ENCODE measurements around the gene CRYL1.

Gene CRYL1

DNA sequence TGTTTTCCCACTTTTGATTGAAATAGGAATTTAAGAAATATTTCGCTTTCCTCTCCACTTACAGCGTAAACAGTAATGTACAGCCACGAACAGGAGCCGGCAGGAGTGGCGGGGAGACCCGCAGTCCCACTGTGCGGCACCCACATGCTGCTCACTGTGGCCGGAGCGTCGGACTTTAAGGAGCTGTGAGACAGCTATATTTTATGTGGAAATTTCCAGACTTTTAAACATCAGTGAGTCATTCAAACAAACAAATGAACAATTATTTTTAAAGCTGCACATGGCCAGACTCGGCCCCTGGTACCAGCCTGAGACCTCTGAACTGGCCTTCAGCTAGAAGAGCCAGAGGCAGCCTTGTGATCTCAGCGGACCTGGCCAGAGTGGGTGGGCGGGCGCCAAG is 52.5 kb downstream of the CRYL1 start:
- Histone ChIP-seq H3K27ac (ENCODE audit: extremely low read depth, low read depth, low read length) (no peak overlapping the region), H3K4me3 (ENCODE audit: low read depth, low read length) (no peak overlapping the region), H3K9me3 (ENCODE audit: control insufficient read depth, insufficient read depth, low read depth, low read length) (no peaks in the 10 kb centered on the region), H3K4me1 (ENCODE audit: control insufficient read depth, insufficient read depth, low read length) (no peaks in the 10 kb centered on the region), H3K36me3 (ENCODE audit: control insufficient read depth in 2 of 2, insufficient read depth in 1 of 2, low read length in 2 of 2) (no peaks in the 10 kb centered on the region)
- TF ChIP-seq ZNF776 (tag by site-specific recombination; IDR thresholded peaks at IDR 0.05; ENCODE audit: borderline replicate concordance) (no peak), YY1 (tag by site-specific recombination; IDR thresholded peaks at IDR 0.05) (no peak), HOXC10 (CRISPR knock-in tag; IDR thresholded peaks at IDR 0.05) (no peak)
- TF ChIP-seq, protein P1, sequence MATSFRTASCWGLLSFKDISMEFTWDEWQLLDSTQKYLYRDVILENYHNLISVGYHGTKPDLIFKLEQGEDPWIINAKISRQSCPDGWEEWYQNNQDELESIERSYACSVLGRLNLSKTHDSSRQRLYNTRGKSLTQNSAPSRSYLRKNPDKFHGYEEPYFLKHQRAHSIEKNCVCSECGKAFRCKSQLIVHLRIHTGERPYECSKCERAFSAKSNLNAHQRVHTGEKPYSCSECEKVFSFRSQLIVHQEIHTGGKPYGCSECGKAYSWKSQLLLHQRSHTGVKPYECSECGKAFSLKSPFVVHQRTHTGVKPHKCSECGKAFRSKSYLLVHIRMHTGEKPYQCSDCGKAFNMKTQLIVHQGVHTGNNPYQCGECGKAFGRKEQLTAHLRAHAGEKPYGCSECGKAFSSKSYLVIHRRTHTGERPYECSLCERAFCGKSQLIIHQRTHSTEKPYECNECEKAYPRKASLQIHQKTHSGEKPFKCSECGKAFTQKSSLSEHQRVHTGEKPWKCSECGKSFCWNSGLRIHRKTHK (tag by site-specific recombination; IDR thresholded peaks at IDR 0.05) = no peak
- TF ChIP-seq, protein P2, sequence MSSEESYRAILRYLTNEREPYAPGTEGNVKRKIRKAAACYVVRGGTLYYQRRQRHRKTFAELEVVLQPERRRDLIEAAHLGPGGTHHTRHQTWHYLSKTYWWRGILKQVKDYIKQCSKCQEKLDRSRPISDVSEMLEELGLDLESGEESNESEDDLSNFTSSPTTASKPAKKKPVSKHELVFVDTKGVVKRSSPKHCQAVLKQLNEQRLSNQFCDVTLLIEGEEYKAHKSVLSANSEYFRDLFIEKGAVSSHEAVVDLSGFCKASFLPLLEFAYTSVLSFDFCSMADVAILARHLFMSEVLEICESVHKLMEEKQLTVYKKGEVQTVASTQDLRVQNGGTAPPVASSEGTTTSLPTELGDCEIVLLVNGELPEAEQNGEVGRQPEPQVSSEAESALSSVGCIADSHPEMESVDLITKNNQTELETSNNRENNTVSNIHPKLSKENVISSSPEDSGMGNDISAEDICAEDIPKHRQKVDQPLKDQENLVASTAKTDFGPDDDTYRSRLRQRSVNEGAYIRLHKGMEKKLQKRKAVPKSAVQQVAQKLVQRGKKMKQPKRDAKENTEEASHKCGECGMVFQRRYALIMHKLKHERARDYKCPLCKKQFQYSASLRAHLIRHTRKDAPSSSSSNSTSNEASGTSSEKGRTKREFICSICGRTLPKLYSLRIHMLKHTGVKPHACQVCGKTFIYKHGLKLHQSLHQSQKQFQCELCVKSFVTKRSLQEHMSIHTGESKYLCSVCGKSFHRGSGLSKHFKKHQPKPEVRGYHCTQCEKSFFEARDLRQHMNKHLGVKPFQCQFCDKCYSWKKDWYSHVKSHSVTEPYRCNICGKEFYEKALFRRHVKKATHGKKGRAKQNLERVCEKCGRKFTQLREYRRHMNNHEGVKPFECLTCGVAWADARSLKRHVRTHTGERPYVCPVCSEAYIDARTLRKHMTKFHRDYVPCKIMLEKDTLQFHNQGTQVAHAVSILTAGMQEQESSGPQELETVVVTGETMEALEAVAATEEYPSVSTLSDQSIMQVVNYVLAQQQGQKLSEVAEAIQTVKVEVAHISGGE (tag by site-specific recombination; conservative IDR thresholded peaks at IDR 0.05; ENCODE audit: low read depth) = no peak
- CTCF ChIA-PET = no interaction called here
- POLR2A ChIA-PET = no interaction called here

DNA sequence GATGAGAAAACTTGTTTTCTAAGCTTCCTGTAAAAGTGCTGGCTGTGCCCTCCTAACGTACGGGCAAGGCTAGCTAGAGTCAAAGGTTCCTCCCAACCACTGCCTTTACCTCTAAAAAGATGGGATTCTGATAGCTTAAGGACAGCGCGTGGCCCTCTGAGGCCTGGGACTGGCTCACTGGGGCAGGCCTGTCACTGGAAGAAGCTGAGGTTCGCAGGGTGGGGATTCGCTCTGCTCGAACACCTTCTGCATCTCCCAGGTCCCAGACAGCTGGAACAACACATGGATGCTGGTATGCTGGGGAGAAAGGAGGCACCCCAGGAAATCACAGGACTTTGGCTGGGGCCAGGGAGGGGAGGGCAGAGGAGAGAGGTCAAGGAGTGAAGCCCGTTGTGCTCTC is 53.1 kb downstream of the CRYL1 start:
- CTCF ChIA-PET = no interaction called here
- no peaks in the 10 kb centered on the region for H3K9me3 ChIP-seq (ENCODE audit: control insufficient read depth, insufficient read depth, low read depth, low read length)
- H3K4me3 ChIP-seq (ENCODE audit: low read depth, low read length) = no peak overlapping the region
- H3K4me1 ChIP-seq (ENCODE audit: control insufficient read depth, insufficient read depth, low read length) = no peaks in the 10 kb centered on the region
- no peaks in the 10 kb centered on the region for H3K36me3 ChIP-seq (ENCODE audit: control insufficient read depth in 2 of 2, insufficient read depth in 1 of 2, low read length in 2 of 2)
- TF ChIP-seq MZF1 (tag by site-specific recombination; IDR thresholded peaks at IDR 0.05; ENCODE audit: borderline replicate concordance) = no peak
- TF ChIP-seq ZNF596 (tag by site-specific recombination; IDR thresholded peaks at IDR 0.05) = no peak
- no peak for TF ChIP-seq ZNF354C (tag by site-specific recombination; IDR thresholded peaks at IDR 0.05; ENCODE audit: borderline replicate concordance, low read depth)
- TF ChIP-seq IKZF3 (tag by site-specific recombination; IDR thresholded peaks at IDR 0.05) = no peak
- no peak for TF ChIP-seq ZNF549 (tag by site-specific recombination; IDR thresholded peaks at IDR 0.05)
- no peak for TF ChIP-seq ZNF138 (tag by site-specific recombination; IDR thresholded peaks at IDR 0.05; ENCODE audit: borderline replicate concordance)
- TF ChIP-seq ZNF529 (tag by site-specific recombination; IDR thresholded peaks at IDR 0.05; ENCODE audit: insufficient replicate concordance) = no peak
- TF ChIP-seq ZFP3 (tag by site-specific recombination; IDR thresholded peaks at IDR 0.05; ENCODE audit: low read depth) = no peak
- TF ChIP-seq, protein P3, sequence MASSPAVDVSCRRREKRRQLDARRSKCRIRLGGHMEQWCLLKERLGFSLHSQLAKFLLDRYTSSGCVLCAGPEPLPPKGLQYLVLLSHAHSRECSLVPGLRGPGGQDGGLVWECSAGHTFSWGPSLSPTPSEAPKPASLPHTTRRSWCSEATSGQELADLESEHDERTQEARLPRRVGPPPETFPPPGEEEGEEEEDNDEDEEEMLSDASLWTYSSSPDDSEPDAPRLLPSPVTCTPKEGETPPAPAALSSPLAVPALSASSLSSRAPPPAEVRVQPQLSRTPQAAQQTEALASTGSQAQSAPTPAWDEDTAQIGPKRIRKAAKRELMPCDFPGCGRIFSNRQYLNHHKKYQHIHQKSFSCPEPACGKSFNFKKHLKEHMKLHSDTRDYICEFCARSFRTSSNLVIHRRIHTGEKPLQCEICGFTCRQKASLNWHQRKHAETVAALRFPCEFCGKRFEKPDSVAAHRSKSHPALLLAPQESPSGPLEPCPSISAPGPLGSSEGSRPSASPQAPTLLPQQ (tag by site-specific recombination; IDR thresholded peaks at IDR 0.05) = no peak
- TF ChIP-seq, protein P4, sequence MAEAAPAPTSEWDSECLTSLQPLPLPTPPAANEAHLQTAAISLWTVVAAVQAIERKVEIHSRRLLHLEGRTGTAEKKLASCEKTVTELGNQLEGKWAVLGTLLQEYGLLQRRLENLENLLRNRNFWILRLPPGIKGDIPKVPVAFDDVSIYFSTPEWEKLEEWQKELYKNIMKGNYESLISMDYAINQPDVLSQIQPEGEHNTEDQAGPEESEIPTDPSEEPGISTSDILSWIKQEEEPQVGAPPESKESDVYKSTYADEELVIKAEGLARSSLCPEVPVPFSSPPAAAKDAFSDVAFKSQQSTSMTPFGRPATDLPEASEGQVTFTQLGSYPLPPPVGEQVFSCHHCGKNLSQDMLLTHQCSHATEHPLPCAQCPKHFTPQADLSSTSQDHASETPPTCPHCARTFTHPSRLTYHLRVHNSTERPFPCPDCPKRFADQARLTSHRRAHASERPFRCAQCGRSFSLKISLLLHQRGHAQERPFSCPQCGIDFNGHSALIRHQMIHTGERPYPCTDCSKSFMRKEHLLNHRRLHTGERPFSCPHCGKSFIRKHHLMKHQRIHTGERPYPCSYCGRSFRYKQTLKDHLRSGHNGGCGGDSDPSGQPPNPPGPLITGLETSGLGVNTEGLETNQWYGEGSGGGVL (tag by site-specific recombination; IDR thresholded peaks at IDR 0.05) = no peak
- TF ChIP-seq ZNF133 (tag by site-specific recombination; IDR thresholded peaks at IDR 0.05) = no peak
- TF ChIP-seq, protein P5, sequence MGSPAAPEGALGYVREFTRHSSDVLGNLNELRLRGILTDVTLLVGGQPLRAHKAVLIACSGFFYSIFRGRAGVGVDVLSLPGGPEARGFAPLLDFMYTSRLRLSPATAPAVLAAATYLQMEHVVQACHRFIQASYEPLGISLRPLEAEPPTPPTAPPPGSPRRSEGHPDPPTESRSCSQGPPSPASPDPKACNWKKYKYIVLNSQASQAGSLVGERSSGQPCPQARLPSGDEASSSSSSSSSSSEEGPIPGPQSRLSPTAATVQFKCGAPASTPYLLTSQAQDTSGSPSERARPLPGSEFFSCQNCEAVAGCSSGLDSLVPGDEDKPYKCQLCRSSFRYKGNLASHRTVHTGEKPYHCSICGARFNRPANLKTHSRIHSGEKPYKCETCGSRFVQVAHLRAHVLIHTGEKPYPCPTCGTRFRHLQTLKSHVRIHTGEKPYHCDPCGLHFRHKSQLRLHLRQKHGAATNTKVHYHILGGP (tag by site-specific recombination; IDR thresholded peaks at IDR 0.05) = no peak
- no peak for TF ChIP-seq ZNF626 (tag by site-specific recombination; IDR thresholded peaks at IDR 0.05)
- no peak overlapping the region for H3K27ac ChIP-seq (ENCODE audit: extremely low read depth, low read depth, low read length)
- POLR2A ChIA-PET = no interaction called here
